Heart left ventricle (tissue), 13 donors: ENCODE data around the gene RNU2-1.
"Not testable (repeated sequence)": the region's sequence is repeated elsewhere in the genome, so short reads cannot be mapped to it uniquely, and the experiment has no call there.

Experiments used
- CTCF ChIP-seq, 12 donors: fragments of 200-600 bp; sonication (generic) in 4 of 12; IDR thresholded peaks; one replicate each; pipeline versions ENCODE4 v1.5.0 to v1.8.0; 2018 to 2022; ENCODE audit warnings: antibody characterized with exemption in 12 of 12, mild to moderate bottlenecking in 5 of 12
- POLR2A ChIP-seq, 2 donors: fragments of 450-650 bp; IDR thresholded peaks; one replicate each; pipeline ENCODE4 v1.6.1; 2017; ENCODE audit warnings: antibody characterized with exemption in 2 of 2, mild to moderate bottlenecking in 2 of 2, moderate library complexity in 2 of 2
- donor health status: ischemic (EF 13 %, LVEDD 7.1; RV severe dilation, severe dysfunction).
- donor health status: DM: no; HTN: yes; CAD: no.
- donor health status: DM: no; HTN: no; CAD: no.
- donor health status: ischemic (EF 25% LVEDD 6.9; RV normal size, moderate dysfunction).
- donor health status: ischemic (EF 25% LVEDD 5.7; RV mildly dilated, moderate dysfunction).
- donor health status: ischemic (EF 35%, LVEDD 5.7; RV mildly dilated, moderate dysfunction).
- donor health status: nonischemic (EF 11% LVEDD 7.7; RV severe dilation, severe dysfunction).
- donor health status: DM: yes; HTN: yes; CAD: no.
- donor health status: PGD.
- donor health status: ischemic (EF 29% LVEDD 5.4; RV normal size, mild dysfunction).
- donor health status: nonischemic (EF 23%, LVEDD 6.1; RV moderate dilation, normal function).

- not testable (repeated sequence) for TF ChIP-seq CTCF, POLR2A (IDR thresholded peaks at IDR 0.05)
Observed at GRCh38 chr17:43270552-43271504, 37.1 kb upstream of the RNU2-1 start.
